GM18505 (cell line): ENCODE data around the gene PTPRH.
"Not testable (repeated sequence)": the region's sequence is repeated elsewhere in the genome, so short reads cannot be mapped to it uniquely, and the experiment has no call there.

Source experiments
- ATAC-seq: cut with Tn5 transposase; IDR thresholded peaks from one replicate; pipeline ENCODE4 v1.9.1; 2021; ENCODE audit not compliant: unreplicated experiment
- POLR2A ChIP-seq: IDR thresholded peaks from 4 replicates; pipeline ENCODE4 v1.6.1; 2011; ENCODE audit warnings: borderline replicate concordance; ENCODE audit not compliant: insufficient read depth, insufficient read length; ENCODE audit errors: extremely low read depth

The PTPRH gene

DNA sequence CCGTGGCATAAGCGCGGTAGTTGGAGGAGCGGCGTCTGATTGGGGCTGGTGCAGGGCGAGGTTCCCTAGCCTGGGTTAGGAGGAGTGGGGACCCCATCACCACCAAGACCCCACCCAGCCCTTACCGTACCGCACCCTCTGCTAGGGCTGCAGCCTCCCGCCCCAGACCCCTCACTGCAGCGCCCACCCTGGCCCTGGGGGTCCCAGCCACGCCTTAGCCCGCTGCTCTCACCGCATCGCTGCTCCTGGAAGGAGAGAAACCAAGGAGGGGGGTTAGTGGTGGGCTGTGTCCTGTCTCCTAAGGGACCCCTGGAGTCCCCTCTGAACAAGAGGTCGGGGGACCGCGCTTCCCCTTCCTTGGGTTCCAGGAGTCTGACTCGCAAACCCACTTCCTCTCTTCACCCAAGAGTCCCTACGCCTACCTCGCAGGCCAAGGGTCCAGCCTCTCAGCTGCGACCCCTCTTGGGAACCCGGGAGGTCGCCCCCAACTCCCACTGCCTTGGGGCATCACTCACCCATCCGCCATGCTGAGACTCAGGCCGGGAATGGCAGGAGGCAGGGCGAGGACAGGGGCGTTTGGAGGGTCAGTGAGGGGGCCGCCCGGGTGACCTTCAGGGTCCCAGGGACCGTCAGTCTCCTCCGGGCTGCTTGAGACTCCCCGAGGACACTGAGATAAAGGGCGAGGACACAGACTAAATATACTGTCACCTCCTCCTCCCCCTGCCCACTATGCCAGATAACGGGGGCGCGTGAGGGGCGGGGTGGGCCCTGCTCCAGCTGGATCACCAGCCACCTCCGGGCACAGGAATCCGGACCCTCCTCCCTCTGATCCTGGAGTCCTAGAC lies 52.0 kb downstream of the PTPRH start, which contains the start of gene TNNI3:
Gene TNNI3 (minus strand): TSS at position 669 of the 845 bp plus-strand sequence. CDS start 143 bp downstream, at position 526.
- TF ChIP-seq POLR2A = no peak
- no peak for ATAC-seq

DNA sequence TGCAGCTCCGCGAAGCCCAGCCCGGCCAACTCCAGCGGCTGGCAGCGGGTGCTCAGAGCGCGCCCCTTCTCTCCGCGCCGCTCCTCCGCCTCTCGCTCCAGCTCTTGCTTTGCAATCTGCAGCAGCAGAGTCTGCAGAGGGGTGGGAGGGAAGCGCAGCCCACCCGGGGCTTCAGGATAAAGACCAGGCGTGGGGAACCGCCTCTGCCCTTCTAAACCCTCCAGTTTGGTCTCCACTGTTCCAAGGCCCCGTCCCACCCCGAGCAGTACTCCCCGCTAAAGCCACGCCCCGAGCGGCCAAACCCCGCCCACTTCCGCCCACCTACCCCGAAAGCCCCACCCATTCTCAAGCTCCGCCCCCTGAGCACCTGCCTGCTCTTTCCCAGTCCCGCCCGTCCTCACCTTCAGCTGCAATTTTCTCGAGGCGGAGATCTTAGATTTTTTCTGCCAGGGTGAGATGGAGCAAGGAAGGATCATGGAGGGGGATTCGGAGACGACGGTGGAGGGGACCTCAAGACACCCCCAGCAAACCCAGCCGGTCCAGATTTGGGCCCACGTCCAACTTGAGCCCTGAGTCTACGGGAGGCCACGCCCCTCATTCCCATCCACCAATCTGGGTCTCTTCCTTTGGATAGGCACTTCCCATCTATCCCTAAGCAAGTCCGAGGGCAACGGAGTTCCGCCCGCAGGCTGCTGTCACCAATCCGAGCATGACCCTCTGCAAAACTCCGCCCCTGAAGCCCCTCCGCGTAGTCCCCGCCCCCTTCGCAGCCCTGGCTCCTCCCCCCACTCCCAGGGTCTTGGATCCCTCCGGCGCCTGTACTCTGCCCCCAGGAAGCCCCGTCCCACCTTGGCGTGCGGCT lies 52.9 kb downstream of the PTPRH start:
- no peak for ATAC-seq
- TF ChIP-seq POLR2A = no peak

DNA sequence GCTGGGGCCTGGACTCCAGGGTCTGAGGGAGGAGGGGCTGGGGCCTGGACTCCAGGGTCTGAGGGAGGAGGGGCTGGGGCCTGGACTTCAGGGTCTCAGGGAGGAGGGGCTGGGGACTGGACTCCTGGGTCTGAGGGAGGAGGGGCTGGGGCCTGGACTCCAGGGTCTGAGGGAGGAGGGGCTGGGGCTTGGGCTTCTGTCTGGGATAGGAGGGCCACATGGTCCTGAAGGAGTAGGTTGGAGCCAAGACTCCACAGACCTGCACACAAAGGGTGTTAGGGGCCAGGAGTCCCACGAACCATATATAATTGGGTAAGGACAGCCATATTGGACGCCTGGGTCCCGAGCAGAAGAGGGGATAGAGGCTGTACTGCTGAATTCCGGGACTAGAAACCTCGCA lies 53.5 kb downstream of the PTPRH start:
- not testable (repeated sequence) for ATAC-seq

DNA sequence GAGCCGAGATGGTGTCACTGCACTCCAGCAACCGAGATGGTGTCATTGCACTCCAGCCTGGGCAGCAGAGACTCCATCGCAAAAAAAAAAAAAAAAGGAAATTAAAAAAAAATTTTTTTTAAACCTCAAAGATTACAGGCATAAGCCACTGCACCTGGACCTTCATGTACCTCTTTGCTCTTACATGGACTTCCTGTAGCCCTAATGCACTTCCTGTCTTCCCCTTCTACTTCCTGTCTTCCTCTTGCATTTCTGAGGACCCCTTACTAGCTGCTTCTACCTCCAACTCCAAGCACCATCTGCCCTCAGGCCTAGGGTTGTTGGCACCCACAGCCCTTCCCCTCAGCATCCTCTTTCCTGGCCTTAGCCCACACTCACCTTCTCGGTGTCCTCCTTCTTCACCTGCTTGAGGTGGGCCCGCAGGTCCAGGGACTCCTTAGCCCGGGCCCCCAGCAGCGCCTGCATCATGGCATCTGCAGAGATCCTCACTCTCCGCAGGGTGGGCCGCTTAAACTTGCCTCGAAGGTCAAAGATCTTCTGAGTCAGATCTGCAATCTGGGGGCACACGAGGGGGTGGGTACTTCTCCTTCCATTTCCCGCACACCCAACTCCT lies 55.5 kb downstream of the PTPRH start:
- ATAC-seq = no peak
- TF ChIP-seq POLR2A = no peak

DNA sequence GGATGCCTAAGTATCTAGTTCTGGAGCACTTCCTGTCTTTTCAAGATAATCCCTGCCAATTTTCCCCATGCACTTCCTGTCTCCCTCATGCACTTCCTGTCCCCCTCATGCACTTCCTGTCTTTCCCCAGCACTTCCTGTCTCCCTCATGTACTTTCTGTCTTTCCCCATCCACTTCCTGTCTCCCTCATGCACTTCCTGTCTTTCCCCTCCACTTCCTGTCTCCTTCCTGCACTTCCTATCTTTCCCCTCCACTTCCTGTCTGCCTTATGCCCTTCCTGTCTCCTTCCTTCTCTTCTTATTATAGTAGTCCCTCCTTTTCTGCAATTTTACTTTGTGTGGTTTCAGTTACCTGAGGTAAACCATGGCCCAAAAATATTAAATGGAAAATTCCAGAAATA lies 57.3 kb downstream of the PTPRH start:
- ATAC-seq = no peak
- no peak for TF ChIP-seq POLR2A

DNA sequence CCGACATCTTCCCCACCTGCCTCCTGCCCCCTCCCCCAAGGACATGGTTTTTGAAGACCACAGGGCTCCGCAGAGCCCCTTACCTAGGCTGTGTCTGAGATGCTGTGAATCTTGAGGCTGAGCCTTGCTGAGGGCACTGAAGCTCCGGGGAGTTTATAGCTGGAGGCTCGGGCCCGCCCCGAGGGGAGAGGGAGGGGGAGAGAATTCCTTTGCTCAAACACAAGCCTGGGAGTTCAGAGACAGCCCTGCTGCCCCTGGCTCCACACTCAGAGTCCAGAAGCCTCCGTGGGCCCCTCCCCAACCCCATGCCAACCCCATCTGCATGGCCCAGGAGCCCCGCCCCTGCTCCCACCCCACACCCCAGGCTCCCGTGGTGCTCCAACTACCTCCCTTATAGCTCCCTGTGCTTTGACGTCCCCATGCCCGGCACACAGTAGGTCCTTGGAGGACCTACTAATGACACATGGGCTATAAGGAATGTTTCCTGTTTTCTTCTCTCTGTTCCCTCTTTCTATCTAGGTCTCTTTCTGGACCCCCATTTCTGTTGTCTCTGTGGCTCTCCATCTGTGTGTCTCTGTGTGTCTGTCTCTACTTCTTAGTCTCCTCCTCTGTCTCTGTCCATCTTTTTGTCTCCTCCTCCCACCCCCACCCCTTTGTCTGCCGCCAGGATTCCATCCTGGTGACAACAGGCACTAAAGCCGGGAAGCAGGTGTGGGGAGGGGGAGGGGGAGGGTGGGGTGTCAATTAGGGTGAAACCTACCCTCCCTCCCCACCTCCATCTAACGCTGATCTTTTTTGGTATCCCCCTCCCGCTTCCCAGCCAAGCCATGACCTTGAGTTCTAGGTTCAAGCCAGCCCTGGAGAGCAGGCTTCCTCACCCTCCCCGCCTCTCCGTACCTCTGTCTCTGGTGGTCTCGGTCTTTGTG lies 60.0 kb downstream of the PTPRH start, which contains the start of gene TNNT1:
Gene TNNT1 (minus strand): TSS at position 129 of the 926 bp plus-strand sequence. CDS start 2,049 bp downstream, outside the sequence.
- no peak for ATAC-seq
- TF ChIP-seq POLR2A = no peak

DNA sequence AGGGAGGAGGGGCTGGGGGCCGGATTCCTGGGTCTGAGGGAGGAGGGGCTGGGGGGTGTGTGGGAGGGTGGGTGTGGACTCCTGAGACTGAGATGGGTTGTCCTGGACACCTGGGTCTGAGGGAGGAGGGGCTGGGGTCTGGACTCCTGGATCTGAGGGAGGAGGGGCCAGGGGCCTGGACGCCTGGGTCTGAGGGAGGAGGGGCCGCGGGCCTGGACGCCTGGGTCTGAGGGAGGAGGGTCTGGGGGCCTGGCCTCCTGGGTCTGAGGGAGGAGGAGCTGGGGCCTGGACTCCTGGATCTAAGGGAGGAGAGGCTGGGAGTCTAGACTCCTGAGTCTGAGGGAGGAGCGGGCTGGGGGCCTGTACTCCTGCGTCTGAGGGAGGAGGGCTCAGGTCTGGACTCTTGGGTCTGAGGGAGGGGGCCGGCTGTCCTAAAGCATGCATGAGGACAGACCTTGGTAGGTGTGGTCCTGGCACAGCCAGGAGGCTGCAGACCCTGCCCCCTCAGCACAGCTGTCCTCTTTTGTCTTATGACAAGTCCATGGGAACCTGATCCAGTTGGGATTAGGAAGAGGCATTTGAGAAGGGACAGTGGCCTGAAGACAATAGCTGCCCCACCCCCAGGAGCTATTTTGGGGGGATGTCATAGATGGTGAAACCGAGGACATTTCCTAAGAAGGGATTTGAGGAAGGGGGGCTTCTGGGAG lies 61.6 kb downstream of the PTPRH start:
- no peak for TF ChIP-seq POLR2A
- ATAC-seq = no peak

DNA sequence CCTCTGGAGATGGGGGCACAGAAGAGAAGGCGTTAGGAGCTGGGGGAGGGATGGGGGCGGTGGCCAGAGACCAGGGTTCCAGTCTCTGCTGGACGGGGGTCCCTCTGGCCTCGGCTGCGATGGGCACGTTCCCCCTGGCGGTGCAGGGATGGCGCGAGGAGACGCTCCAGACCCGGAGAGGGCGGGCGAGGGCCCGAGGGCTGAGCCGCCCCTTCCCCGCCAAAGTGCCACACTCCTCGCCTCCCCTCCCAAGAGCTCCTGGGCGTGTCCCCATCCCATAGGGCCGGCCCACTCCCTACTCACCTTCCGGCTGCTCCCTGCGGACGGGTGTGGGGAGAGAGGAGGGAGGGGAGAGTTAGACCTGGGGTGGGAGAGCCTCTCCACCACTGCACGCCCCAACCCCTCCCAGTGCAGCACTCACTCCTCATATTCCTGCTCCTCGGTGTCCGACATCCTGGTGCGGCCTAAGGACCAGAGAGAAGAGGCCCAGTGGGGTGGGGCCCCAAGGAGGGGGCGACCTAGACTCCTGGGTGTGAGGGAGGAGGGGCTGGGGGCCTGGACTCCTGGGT lies 62.5 kb downstream of the PTPRH start:
- no peak for TF ChIP-seq POLR2A
- ATAC-seq = no peak

DNA sequence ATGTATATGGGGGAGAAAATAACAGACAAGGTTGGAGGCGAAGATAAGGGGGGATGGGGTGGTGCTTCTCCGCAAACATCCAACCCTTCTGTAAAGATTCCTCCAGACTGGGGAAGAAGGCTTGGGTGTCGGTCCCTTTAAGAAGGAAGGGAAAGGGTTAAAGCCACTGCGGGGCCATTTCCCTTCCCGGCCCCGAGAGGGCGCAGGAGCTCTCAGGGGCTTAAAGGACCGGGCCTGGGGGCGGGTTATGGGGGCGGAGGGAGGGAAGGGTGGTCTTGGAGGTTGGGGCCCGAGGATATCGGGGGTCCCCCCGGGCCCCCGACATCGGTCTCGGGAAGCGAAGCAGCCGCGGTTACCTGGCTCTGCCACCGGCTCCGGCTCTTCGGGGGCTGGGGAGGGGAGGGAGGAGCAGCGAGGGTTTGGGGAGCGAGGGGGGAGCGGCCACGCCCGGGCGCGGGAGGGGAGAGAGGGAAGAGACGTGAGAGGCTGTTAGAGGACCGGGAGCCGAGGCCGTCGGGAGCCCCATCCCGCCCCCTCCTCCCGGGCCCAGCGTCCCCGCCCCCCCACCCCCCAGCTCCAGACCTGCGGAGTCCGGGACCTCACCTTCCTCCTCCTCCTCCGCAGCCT lies 63.1 kb downstream of the PTPRH start:
- no peak for TF ChIP-seq POLR2A
- no peak for ATAC-seq

DNA sequence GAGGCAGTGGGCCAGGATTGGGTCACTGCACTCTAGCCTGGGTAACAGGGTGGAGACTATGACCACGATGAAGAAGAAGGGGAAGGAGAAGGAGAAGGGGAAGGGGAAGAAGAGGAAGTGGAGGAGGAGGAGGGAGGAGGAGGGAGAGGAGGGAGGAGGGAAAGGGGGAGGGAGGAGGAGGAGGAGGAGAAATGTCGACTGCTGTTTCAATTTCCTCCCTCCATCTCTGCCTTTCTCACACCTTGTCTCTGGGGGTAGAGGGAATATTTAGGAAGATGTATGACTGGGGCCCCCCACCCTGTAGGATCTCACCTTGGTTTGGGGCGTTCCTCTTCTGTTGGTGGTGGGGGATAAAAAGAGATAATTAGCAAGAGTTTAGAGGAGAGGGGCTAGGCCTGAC lies 64.1 kb downstream of the PTPRH start:
- TF ChIP-seq POLR2A = no peak
- ATAC-seq = no peak

DNA sequence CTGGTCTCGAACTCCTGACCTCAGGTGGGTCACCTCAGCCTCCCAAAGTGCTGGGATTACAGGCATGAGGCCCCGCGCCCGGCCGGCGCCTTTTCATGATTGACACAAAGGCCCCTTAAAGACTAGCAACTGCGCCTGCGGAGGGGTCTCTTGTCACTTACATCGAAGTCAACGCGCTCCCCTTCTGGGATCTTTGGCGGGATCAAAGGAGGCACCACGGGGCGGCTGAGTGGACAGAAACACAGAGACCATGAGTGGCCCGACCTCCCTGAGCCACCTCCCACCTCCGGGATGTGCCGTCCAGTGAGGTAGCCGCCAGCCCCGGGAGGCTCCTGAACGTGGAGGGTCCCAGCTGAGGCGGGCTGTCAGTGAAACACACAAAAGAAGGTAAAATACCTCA lies 67.6 kb downstream of the PTPRH start:
- no peak for ATAC-seq
- TF ChIP-seq POLR2A = no peak

DNA sequence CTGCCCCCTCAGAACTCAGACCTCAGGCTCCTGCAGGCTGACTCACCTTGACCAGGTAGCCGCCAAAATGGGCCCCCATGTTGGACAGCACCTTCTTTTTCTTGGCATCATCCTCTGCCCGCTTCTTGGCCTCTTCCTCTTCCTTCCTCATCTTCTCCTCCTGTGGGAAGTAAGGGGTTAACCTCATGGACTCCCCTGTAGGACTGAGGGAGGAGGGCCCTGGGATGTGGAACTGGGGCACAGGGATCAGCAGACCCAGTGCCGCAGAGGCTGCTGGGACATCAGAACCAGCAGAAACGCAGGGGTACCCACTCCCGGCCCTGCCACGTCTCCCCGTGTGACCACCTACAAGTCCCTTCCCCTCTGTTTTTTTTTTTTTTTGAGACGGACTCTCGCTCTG lies 71.4 kb downstream of the PTPRH start:
- no peak for ATAC-seq
- no peak for TF ChIP-seq POLR2A
